PC-3 (cell line): ENCODE measurements around the gene ESPNL. TPM values are rescaled to one million over a fixed set of nuclear protein-coding genes. Genes with fewer than 3 reads are reported as not detected.

ENCODE experiments used
- ATAC-seq: fragments of 200-7000 bp; cut with Tn5 transposase; 2 replicates; pipeline ENCODE4 v1.9.1; 2020; ENCODE audit warnings: mild to moderate bottlenecking, moderate library complexity
- BruUV-seq: library from RNA; stranded (reverse); fragments of 400-500 nt; replicated peaks from 2 replicates; lab custom pipeline; 2021; lab: Mats Ljungman, UMichigan
- CTCF ChIA-PET: fragments of 300-600 bp; sonication (Branson Sonifier 250); formaldehyde crosslinking; loops from one replicate; lab custom pipeline; 2022; ENCODE audit warnings: antibody characterized with exemption; lab: Charles Lee
- POLR2A ChIA-PET: fragments of 300-600 bp; sonication (Branson Sonifier 250); formaldehyde crosslinking; loops from one replicate; lab custom pipeline; 2022; ENCODE audit warnings: antibody characterized with exemption; ENCODE audit not compliant: unreplicated experiment; lab: Charles Lee
- DNase-seq: peaks from one replicate; pipeline ENCODE4 v3.0.0-alpha.2; 2015
- H2AFZ ChIP-seq: fragments of 300-600 bp; sonication (generic); 2 replicates; pipeline ENCODE4 v1.6.0; 2016; ENCODE audit warnings: antibody characterized with exemption, low read length
- H3F3A ChIP-seq: fragments of 300-600 bp; sonication (generic); one replicate; pipeline ENCODE4 v1.6.0; 2017; ENCODE audit warnings: antibody characterized with exemption, low read length, control low read depth, mild to moderate bottlenecking; ENCODE audit not compliant: unreplicated experiment
- H3K27ac ChIP-seq: fragments of 300-600 bp; sonication (generic); 2 replicates; pipeline ENCODE4 v1.5.1; 2016; ENCODE audit warnings: mild to moderate bottlenecking, low read length
- H3K27me3 ChIP-seq: fragments of 300-600 bp; sonication (generic); 2 replicates; pipeline ENCODE4 v1.6.1; 2016; ENCODE audit warnings: low read length, mixed read lengths
- H3K36me3 ChIP-seq: fragments of 300-600 bp; sonication (generic); 2 replicates; pipeline ENCODE4 v1.6.1; 2016; ENCODE audit warnings: low read depth, mixed run types, low read length, mixed read lengths
- H3K4me1 ChIP-seq: fragments of 300-600 bp; sonication (generic); 2 replicates; pipeline ENCODE4 v1.5.1; 2016; ENCODE audit warnings: low read length; ENCODE audit not compliant: insufficient read depth
- H3K4me2 ChIP-seq: fragments of 300-600 bp; sonication (generic); 2 replicates; pipeline ENCODE4 v1.6.0; 2016; ENCODE audit warnings: low read length
- H3K4me3 ChIP-seq: fragments of 300-600 bp; sonication (generic); 2 replicates; pipeline ENCODE4 v1.5.1; 2016; ENCODE audit warnings: mild to moderate bottlenecking, low read length, mixed read lengths
- H3K79me2 ChIP-seq: fragments of 300-600 bp; sonication (generic); 2 replicates; pipeline ENCODE4 v1.6.1; 2017; ENCODE audit warnings: low read length, mixed read lengths
- H3K9ac ChIP-seq: fragments of 300-600 bp; sonication (generic); 2 replicates; pipeline ENCODE4 v1.6.0; 2016; ENCODE audit warnings: mild to moderate bottlenecking, low read length
- H3K9me2 ChIP-seq: fragments of 300-600 bp; sonication (generic); replicated peaks from 2 replicates; pipeline ENCODE4 v1.6.1; 2016; ENCODE audit warnings: mixed run types, low read length, mixed read lengths
- H3K9me3 ChIP-seq: fragments of 300-600 bp; sonication (generic); 2 replicates; pipeline ENCODE4 v1.6.1; 2016; ENCODE audit warnings: low read length, mixed read lengths
- H4K20me1 ChIP-seq: fragments of 300-600 bp; sonication (generic); 2 replicates; pipeline ENCODE4 v1.6.1; 2016; ENCODE audit warnings: low read length, mixed read lengths
- CTCF ChIP-seq: fragments of 300-600 bp; sonication (generic); conservative IDR thresholded peaks from 2 replicates; pipeline ENCODE4 v1.5.1; 2017; ENCODE audit warnings: antibody characterized with exemption, low read depth, mild to moderate bottlenecking, low read length
- EZH2 ChIP-seq: fragments of 300-600 bp; sonication (generic); IDR thresholded peaks from one replicate; pipeline ENCODE4 v1.6.1; 2017; ENCODE audit warnings: antibody characterized with exemption, mild to moderate bottlenecking, low read length; ENCODE audit not compliant: unreplicated experiment
- EZH2phosphoT487 ChIP-seq: fragments of 300-600 bp; sonication (generic); IDR thresholded peaks from 2 replicates; pipeline ENCODE4 v1.6.1; 2018; ENCODE audit warnings: mild to moderate bottlenecking, antibody characterized with exemption, low read length, borderline replicate concordance
- intact Hi-C: fragments of 100-400 bp; cut with micrococcal nuclease; formaldehyde crosslinking; loops from 2 replicates; pipeline ENCODE4 v1.9.0; 2023
- total RNA-seq: library from RNA; depleted of rRNA; stranded (reverse); fragments of >200 nt; gene quantifications from 2 replicates; pipeline ENCODE4 v1.2.3, GENCODE V29; 2014

The ESPNL gene
- total RNA-seq, 1 experiment from 2014 or later, result not detected

GRCh38 chr2:238137885-238138284 lies 37.7 kb downstream of the ESPNL start:
- no TSS peak for BruUV-seq
- H3K9ac ChIP-seq, result no peak overlapping the region
- POLR2A ChIA-PET, result no interaction called here
- no peak overlapping the region for H3K4me2 ChIP-seq
- no peaks in the 10 kb centered on the region for H3K9me2 ChIP-seq
- no peak overlapping the region for H3K27ac ChIP-seq
- no peaks in the 10 kb centered on the region for H3K79me2 ChIP-seq
- H3K36me3 ChIP-seq, result no peaks in the 10 kb centered on the region
- no peaks in the 10 kb centered on the region for H3K27me3 ChIP-seq
- H4K20me1 ChIP-seq, result no peaks in the 10 kb centered on the region
- TF ChIP-seq EZH2 (no peak), EZH2phosphoT487 (no peak), CTCF (no peak)
- H3K4me1 ChIP-seq, result peaks cover 17% of the 10 kb centered on the region
- CTCF ChIA-PET, result no interaction called here
- no peak overlapping the region for H2AFZ ChIP-seq
- intact Hi-C loops, result no loop called here
- ATAC-seq, result no peak
- H3K4me3 ChIP-seq, result no peak overlapping the region
- H3K9me3 ChIP-seq, result no peaks in the 10 kb centered on the region
- no peak for DNase-seq
- H3F3A ChIP-seq, result no peaks in the 10 kb centered on the region

- Histone ChIP-seq H3K4me1 (peaks cover 24% of the 10 kb centered on the region), H3K79me2 (no peaks in the 10 kb centered on the region), H3K4me2 (no peak within 1 kb of the TSS), H3K36me3 (no peaks in the 10 kb centered on the region), H3K4me3 (no peak within 1 kb of the TSS), H3K9me2 (no peaks in the 10 kb centered on the region), H3K27ac (no peak within 1 kb of the TSS), H3K27me3 (no peaks in the 10 kb centered on the region), H3F3A (no peaks in the 10 kb centered on the region), H4K20me1 (no peaks in the 10 kb centered on the region), H3K9me3 (no peaks in the 10 kb centered on the region), H2AFZ (no peak within 1 kb of the TSS), H3K9ac (no peak within 1 kb of the TSS)
- ChIA-PET POLR2A (no interaction called here), CTCF (no interaction called here)
- no peak for TF ChIP-seq CTCF
- TF ChIP-seq EZH2phosphoT487, result no peak
- no peak for TF ChIP-seq EZH2
- no TSS peak for BruUV-seq
- DNase-seq, result no peak
- no peak for ATAC-seq
- intact Hi-C loops, result no loop called here
These were observed 38.4 kb downstream of the ESPNL start, which contains the start of gene KLHL30 for GRCh38 chr2:238138331-238139195. TSS of gene KLHL30 (plus strand) at chr2:238138668. CDS start at chr2:238140755, 2,087 bp downstream.
